22Rv1 (cell line): ENCODE measurements around the gene TBX22.
"Not testable (repeated sequence)": the region's sequence is repeated elsewhere in the genome, so short reads cannot be mapped to it uniquely, and the experiment has no call there.

Experiments
- ZFX ChIP-seq: fragments of 450-650 bp; IDR thresholded peaks from 2 replicates; pipeline ENCODE4 v1.6.1; 2017; ENCODE audit warnings: antibody characterized with exemption, borderline replicate concordance
- TF ChIP-seq, protein P1 (sequence below): fragments of 450-650 bp; IDR thresholded peaks from 2 replicates; pipeline ENCODE4 v1.5.1; 2017; ENCODE audit warnings: mild to moderate bottlenecking

DNA sequence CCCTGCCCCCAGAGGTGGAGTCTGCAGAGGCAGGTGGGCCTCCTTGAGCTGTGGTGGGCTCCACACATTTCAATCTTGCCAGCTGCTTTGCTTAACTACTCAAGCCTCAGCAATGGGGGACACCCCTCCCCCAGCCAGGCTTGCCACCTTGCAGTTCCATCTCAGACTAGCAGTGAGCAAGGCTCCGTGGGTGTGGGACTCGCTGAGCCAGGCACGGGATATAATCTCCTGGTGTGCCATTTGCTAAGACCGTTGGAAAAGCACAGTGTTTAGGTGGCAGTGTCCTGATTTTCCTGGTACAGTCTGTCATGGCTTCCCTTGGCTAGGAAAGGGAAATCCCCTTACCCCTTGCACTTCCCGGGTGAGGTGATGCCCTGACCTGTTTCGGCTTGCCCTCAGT is 51.6 kb downstream of the TBX22 start:
- TF ChIP-seq, protein P1, sequence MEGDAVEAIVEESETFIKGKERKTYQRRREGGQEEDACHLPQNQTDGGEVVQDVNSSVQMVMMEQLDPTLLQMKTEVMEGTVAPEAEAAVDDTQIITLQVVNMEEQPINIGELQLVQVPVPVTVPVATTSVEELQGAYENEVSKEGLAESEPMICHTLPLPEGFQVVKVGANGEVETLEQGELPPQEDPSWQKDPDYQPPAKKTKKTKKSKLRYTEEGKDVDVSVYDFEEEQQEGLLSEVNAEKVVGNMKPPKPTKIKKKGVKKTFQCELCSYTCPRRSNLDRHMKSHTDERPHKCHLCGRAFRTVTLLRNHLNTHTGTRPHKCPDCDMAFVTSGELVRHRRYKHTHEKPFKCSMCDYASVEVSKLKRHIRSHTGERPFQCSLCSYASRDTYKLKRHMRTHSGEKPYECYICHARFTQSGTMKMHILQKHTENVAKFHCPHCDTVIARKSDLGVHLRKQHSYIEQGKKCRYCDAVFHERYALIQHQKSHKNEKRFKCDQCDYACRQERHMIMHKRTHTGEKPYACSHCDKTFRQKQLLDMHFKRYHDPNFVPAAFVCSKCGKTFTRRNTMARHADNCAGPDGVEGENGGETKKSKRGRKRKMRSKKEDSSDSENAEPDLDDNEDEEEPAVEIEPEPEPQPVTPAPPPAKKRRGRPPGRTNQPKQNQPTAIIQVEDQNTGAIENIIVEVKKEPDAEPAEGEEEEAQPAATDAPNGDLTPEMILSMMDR = not testable (repeated sequence)
- not testable (repeated sequence) for TF ChIP-seq ZFX
